PC-3 (cell line): Measurements from ENCODE around the gene KDM2B.

Experiments
- CTCF ChIP-seq: fragments of 300-600 bp; sonication (generic); conservative IDR thresholded peaks from 2 replicates; pipeline ENCODE4 v1.5.1; 2017; ENCODE audit warnings: antibody characterized with exemption, low read depth, mild to moderate bottlenecking, low read length
- EZH2 ChIP-seq: fragments of 300-600 bp; sonication (generic); IDR thresholded peaks from one replicate; pipeline ENCODE4 v1.6.1; 2017; ENCODE audit warnings: antibody characterized with exemption, mild to moderate bottlenecking, low read length; ENCODE audit not compliant: unreplicated experiment

DNA sequence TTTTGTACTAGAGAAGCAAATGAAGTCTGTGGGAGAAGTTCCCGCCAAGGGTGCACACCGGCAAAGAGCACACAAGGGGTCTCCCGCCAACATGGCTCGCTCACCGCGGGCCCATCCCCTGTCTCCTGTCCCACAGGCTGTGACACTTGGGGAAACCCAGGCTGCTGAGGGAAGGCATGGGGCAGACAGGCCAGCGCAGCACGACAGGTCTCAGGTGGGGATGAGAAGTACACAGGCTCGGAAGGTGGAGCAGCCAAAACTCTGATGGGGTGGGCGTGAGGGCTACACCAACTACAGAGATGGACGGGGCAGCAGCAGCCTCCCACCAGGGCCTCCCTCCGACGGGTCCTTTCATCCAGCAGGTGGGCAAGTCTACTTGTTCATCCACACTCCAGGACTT lies 116.5 kb downstream of the KDM2B start:
- TF ChIP-seq CTCF (no peak), EZH2 (no peak)
